ENCODE measurements around the gene COL4A5. TPM values are rescaled to one million over a fixed set of nuclear protein-coding genes. Genes with fewer than 3 reads are reported as not detected.
"Not testable (repeated sequence)": the region's sequence is repeated elsewhere in the genome, so short reads cannot be mapped to it uniquely, and the experiment has no call there.

Gene COL4A5
- total RNA-seq, 1 donor from 2014 or later, result 17.8 TPM

- TF ChIP-seq CTCF (IDR thresholded peaks at IDR 0.05; ENCODE audit: insufficient read depth, low read length, poor library complexity, severe bottlenecking), result no peak
- Histone ChIP-seq H3K27me3 (ENCODE audit: control insufficient read depth, insufficient read depth, low read length) (no peaks in the 10 kb centered on the region), H3K36me3 (ENCODE audit: control insufficient read depth, insufficient read depth, low read length) (no peaks in the 10 kb centered on the region), H3K4me3 (ENCODE audit: low read depth, low read length) (no peak overlapping the region)
- DNase-seq (ENCODE audit: low read depth), result no peak
These were observed 25.0 kb downstream of the COL4A5 start for GRCh38 chrX:108464604-108465003.

- no peak for DNase-seq (ENCODE audit: low read depth)
- Histone ChIP-seq H3K36me3 (ENCODE audit: control insufficient read depth, insufficient read depth, low read length) (no peaks in the 10 kb centered on the region), H3K4me3 (ENCODE audit: low read depth, low read length) (no peak overlapping the region), H3K27me3 (ENCODE audit: control insufficient read depth, insufficient read depth, low read length) (no peaks in the 10 kb centered on the region)
- no peak for TF ChIP-seq CTCF (IDR thresholded peaks at IDR 0.05; ENCODE audit: insufficient read depth, low read length, poor library complexity, severe bottlenecking)
These were observed 28.8 kb downstream of the COL4A5 start for GRCh38 chrX:108468486-108468885.

- Histone ChIP-seq H3K27me3 (ENCODE audit: control insufficient read depth, insufficient read depth, low read length) (no peaks in the 10 kb centered on the region), H3K4me3 (ENCODE audit: low read depth, low read length) (no peak overlapping the region), H3K36me3 (ENCODE audit: control insufficient read depth, insufficient read depth, low read length) (no peaks in the 10 kb centered on the region)
- DNase-seq (ENCODE audit: low read depth), result no peak
- no peak for TF ChIP-seq CTCF (IDR thresholded peaks at IDR 0.05; ENCODE audit: insufficient read depth, low read length, poor library complexity, severe bottlenecking)
These were observed 34.3 kb downstream of the COL4A5 start for GRCh38 chrX:108473979-108474378.

GRCh38 chrX:108481528-108481927, 41.9 kb downstream of the COL4A5 start:
- H3K4me3 ChIP-seq (ENCODE audit: low read depth, low read length); DNase-seq (ENCODE audit: low read depth); H3K27me3 ChIP-seq (ENCODE audit: control insufficient read depth, insufficient read depth, low read length); H3K36me3 ChIP-seq (ENCODE audit: control insufficient read depth, insufficient read depth, low read length): not testable (repeated sequence)

- DNase-seq (ENCODE audit: low read depth), result no peak
- TF ChIP-seq CTCF (IDR thresholded peaks at IDR 0.05; ENCODE audit: insufficient read depth, low read length, poor library complexity, severe bottlenecking), result no peak
These were observed 44.6 kb downstream of the COL4A5 start for GRCh38 chrX:108484251-108484650.

GRCh38 chrX:108485960-108486359, 46.3 kb downstream of the COL4A5 start:
- TF ChIP-seq CTCF (IDR thresholded peaks at IDR 0.05; ENCODE audit: insufficient read depth, low read length, poor library complexity, severe bottlenecking), result no peak
- no peak for DNase-seq (ENCODE audit: low read depth)
- no peaks in the 10 kb centered on the region for H3K27me3 ChIP-seq (ENCODE audit: control insufficient read depth, insufficient read depth, low read length)
- H3K36me3 ChIP-seq (ENCODE audit: control insufficient read depth, insufficient read depth, low read length), result no peaks in the 10 kb centered on the region
- no peak overlapping the region for H3K4me3 ChIP-seq (ENCODE audit: low read depth, low read length)

More at GRCh38 chrX:108484251-108484650, 44.6 kb downstream of the COL4A5 start:
- Histone ChIP-seq H3K36me3 (ENCODE audit: control insufficient read depth, insufficient read depth, low read length) (no peaks in the 10 kb centered on the region), H3K27me3 (ENCODE audit: control insufficient read depth, insufficient read depth, low read length) (no peaks in the 10 kb centered on the region), H3K4me3 (ENCODE audit: low read depth, low read length) (no peak overlapping the region)

Data from kidney epithelial cell (primary cell).